Fibroblast of gingiva (primary cell): ENCODE results near the gene ST8SIA3.

Experiments
- DNase-seq: peaks from one replicate; pipeline ENCODE4 v3.0.0-alpha.2; 2011; ENCODE audit warnings: low read depth

ST8SIA3 gene, protein sequence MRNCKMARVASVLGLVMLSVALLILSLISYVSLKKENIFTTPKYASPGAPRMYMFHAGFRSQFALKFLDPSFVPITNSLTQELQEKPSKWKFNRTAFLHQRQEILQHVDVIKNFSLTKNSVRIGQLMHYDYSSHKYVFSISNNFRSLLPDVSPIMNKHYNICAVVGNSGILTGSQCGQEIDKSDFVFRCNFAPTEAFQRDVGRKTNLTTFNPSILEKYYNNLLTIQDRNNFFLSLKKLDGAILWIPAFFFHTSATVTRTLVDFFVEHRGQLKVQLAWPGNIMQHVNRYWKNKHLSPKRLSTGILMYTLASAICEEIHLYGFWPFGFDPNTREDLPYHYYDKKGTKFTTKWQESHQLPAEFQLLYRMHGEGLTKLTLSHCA

DNA sequence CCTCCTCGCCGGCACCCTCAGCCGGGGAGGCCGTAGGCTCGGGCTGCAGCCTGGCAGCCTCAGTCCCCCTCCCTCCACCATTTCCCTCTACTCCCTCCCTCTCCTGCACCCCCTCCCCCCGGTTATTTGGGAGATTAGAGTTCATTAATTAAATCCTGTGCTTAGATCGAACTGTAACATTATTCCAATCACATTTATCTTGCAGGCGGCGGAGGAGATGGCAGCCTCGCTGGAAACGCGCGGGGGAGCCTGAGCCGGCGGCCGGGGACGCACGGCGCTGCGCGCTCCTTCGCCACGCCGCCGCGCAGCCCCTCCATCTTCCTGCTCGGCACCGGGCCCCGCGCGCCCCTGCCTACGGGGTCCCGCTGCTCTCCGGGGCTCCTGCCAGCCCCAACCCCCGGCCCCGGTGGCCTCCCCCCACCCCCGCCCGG, at the start of gene ST8SIA3:
Gene ST8SIA3 (plus strand): TSS at position 287 of the 431 bp plus-strand sequence. CDS start 290 bp downstream, outside the sequence.
- DNase-seq = no peak

DNA sequence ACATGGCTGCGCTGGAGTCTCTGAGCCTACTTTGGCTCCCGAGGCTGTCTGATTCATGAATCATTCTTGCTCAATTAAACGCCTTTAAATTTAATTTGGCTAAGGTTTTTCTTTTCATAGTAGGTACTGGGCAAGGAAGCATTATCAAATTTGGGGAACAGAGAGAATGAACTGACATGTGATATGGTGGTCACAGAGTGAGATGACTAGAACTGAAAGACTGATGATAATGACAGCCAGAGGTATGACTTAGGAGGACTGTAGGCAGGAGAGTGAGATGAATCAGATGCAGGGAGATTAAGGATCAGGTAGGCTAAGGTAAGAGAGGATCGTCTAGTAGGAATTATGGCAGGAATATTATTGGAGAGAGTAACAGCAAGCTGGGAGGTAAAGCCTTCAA, 40.9 kb upstream of the ST8SIA3 start:
- no peak for DNase-seq

DNA sequence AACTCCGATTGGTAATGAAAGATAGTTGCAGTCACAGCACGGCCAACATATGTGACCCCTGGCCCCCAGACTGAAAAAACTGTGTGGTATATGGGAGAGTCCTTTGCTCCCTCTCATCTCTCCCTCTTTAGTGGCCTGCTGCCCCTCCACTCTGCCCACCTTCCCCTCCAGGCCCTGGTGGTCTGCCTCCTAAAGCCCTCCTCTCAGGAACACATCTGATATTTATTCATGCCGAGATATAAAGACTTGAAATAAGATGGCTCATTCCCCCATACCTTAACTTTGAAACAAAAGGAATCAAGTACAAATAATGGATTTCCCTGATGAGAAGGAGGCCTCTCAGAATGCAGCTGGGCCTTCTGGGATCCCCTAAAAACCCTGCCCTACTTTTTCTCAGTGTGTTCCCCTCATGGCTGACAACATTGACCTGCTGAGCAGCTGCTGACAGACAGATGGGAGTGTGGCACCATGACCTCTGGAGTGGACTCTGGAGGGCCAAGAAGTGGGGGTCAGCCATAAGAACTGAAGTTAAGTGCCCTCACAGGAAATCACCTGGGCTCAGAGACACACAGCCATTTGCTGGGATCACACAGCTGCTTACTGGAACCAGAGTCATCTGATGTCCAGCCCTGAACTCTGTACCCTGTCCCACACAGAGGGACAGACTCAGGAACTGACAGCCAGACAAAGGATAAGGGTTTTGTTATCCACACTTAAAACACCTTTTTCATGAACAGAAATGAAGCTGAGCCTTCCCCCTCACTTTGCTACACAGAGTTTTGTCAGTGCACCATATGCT, 39.8 kb upstream of the ST8SIA3 start:
- DNase-seq = no peak

DNA sequence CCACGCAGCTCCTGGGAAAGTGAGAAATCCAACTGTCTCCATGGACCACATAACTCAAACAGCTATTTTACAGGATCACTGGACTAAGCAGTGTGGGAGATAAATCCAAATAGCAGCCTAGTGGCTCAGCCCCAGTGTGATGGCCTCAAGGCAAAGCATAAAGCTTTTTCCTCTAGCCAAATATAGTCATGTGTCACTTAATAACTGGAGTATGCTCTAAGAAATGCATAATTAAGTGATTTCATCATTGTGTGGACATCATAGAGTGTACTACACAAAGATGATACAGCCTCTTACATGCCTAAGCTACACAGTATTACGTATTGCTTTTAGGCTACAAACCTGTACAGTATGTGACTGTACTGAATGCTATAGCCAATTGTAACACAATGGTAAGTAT, 31.8 kb upstream of the ST8SIA3 start:
- no peak for DNase-seq

DNA sequence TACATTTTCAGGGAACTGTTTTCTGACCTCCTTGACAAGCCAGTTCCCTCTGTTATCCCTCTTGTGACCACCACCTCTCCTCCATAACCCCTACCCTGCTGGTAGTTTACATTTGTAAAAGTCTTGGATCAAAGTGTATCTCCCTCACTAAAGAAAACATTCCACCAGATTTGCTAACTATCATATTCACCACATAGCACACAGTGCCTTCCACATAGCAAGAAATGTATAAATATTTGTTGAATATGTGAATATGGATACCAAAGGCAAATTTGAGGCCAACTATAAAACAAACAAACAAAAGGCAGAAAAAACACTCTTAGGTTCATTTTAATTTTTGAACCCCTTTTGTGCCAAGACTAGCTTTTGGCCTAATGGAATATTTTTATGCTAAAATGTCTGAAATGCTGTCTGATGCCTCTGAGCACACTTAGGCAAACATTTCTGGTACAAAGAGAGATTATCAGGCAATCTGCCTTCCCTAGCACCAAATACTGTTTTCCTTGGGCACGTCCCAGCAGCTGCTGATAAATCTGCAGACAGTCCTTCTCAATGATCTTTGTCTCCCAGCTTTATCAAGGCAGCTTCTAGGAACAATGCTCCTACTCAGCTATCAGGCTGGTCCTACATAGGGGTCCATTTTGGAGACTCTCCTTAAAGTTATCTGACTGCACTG, 26.7 kb upstream of the ST8SIA3 start:
- DNase-seq = no peak

DNA sequence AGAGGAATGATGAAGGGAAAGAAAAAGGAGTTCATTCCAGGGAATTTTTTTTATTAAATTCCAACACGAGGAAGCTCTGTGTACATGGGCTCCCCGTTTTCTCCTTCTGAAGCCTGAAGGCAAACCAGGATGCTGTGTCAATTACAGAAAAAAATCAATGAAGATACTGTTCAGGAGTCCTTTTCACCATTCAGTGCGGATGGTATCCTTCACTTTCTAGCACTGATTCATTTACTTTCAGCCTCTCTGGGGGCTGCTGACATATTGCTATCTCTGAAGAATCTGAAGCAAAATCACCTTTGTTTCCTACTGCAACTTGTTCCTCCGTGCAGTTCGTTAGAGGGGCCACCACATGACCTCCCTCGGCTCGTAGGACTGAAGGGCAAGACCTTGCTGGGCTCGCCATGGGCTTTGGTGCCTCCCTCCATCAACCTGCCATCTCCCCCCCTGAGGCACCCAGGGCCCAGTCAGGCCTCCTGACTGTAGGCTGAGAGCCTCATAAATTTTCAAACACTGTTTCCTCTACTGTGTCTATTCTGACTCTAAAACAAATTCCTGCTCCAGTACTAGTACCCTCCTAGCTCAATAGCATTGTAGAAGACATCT, 25.5 kb upstream of the ST8SIA3 start:
- DNase-seq = no peak

DNA sequence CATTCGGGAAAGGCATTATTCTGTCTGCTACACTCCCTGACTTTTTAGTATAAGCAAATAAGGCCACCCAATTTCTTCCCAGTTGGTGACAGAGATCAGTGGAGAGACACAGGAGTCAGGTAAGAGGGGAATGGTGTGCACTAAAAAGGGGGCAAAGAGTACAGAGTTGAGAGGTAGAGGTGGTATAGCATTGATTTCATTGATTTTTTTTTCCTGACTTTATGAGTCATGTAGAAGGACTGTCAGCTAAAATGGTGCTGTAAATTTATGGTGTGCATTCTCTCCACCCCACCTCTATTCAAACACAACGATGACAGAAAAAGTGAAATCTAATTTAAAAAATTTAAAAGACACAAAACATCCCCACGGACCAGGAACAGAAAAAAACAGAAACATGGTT, 23.7 kb upstream of the ST8SIA3 start:
- DNase-seq = no peak

DNA sequence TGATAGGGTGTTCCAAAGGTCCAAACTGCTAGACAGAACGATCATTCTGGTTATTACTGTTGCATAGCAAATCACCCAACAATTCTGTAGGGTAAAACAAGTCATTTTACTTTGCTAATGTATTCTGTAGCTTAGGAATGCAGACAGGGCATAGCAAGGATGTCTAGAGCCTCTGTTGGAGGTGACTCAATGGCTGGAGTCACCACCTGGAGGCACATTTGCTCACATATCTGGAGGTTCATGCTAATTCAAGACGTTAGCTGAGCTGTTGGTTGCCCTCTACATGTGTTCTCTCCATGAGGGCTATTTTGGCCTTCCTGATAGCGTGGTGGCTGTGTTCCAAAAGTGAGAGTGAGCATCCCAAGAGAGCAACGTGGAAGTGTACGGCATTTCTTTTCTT, 22.5 kb upstream of the ST8SIA3 start:
- DNase-seq = no peak

DNA sequence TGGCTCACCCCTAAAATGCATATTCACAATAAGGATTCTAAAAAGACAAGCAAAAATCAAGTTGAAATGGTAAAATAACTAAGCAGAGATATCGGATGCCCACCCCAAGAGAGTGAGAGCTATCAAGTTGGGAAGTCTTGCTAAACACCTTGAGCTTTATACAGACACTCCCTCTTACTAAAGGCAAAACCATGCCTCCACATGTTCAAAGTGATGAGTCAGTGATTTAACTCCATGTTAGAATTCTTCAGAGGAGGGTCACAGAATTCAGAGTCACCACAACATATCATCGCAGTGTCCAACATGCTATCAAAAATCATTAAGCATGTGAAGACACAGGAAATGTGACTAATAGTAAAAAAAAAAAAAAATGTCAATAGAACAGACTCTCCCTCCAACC, 20.6 kb upstream of the ST8SIA3 start:
- no peak for DNase-seq

DNA sequence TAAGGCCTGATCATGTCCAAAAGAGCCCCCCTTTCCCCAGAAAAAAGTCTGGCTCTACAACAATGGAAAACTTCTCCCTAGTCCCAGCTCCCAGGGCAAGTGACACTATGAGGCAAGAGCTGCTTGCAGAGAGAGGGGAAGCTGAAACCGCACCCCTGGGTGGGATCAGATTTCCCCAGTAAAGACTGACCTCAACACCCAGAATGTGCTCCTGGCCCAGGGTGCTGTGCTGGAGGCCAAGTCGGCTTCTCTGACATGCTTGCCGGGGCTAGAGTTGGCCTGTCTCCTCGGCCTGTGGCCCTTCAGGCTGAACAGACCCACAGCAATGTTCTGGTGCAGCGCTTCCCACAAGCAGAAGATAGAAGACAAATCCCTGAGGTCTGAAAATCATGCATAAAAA, 18.4 kb upstream of the ST8SIA3 start:
- DNase-seq = no peak

DNA sequence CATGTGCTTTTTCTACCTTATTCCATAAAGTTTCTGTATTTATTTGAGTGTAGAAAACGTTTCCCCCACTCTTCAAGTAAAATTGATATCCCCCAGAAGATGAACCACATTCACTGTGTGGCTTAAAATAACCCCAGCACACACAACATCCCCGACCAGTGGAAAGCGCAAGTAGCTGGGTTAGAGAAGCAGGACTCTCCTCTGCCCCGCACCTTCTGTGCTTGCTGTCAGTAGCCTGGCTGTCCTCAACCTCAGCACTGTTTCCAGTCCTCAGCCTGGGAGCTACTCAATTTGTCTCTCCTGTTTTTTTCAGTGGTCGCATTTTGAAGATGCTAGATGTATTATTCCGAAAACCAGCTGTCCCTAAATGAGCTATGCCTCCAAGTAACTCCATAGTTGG, 18.0 kb upstream of the ST8SIA3 start:
- no peak for DNase-seq

DNA sequence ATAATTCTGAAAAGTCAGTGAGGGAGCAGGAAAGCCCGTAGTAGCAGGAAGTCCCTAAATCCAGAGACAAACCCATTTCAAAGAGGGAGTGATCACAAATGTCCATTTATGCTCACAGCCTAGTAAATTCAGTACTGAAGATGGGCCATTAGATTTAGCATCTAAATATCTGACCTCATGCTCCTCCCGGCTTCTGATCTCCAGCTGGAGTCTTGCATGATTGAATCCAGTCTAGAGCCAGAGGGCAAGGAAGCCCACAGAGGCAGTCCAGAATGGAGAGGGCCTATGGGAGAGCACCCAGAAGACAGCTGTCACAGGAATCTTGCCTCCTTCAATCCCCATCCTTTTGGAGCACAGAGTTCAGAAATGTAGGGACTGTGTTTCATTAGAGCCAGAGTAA, 16.0 kb upstream of the ST8SIA3 start:
- no peak for DNase-seq

DNA sequence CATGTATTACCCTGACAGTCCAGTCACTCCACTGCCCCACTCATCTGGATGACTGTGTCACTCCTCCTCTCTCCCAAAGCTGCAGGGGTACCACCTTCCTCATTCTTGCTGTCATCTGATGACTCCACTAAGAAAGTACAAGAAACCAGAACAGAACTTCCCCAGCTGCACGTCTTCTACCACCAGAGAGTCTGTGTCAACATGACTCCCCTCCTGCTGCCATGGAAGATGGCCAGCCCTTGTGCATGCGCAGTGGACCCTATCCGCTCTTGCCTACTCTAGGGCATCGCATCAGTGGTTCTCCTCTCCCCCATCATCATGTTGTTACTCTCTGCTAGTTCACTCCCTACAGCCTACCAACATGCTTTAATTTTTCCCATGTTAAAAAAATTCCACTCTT, 14.5 kb upstream of the ST8SIA3 start:
- no peak for DNase-seq

DNA sequence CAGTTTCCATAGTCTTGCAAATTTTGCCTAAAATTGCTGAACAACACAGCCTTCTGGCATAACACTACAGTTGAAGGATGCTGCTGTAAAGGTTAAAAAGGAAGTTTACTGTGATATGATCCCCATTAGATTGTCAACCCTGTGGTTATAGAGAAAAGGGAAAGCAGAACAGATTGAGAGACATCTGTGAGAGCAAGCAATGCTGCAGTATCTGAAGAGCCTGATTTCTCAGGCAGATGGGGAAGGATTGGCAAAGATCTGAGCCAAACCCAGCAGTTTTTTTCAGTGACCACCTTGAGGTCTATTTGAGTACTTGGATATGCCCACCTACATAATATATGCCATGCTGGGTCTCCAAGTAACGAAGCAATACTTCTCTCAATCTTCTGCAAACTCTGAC, 8.5 kb upstream of the ST8SIA3 start:
- DNase-seq = no peak

DNA sequence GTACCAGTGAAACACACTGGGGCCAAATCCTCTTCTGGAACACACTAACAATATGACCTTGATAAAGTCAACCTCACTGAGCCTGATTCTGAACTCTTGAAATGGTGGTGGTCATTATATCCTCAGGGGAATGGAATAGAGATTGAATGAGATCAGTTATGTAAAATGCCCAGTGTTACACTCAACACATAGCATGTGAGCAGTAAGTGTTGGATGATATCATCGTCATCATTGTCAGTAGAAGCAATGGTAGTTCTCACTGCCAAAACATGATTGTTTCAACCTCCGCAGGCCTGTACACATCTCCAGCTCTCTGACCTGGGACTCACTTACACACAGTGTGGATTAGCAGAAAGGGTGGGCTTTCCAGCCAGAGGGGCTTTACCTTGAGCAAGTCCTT, 5.5 kb upstream of the ST8SIA3 start:
- no peak for DNase-seq

DNA sequence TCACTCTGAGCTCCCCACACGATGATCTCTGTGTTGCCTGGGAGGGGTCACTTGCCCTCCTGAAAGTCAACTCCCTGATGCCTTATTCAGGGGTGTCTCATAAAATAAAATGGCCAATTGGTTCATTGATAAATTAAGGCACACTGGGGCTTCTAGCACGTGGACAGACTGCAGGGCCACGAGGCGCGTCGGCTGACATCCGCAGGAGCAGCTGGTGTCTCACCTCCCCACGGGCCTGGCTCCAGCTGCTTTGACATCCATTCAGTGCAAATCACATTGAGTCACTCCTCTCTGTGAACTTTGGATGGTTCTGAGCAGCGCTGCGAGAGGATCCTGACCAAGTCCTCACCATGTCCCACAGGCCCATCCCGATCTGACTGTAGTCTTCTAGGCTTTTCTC, 4.6 kb upstream of the ST8SIA3 start:
- no peak for DNase-seq

DNA sequence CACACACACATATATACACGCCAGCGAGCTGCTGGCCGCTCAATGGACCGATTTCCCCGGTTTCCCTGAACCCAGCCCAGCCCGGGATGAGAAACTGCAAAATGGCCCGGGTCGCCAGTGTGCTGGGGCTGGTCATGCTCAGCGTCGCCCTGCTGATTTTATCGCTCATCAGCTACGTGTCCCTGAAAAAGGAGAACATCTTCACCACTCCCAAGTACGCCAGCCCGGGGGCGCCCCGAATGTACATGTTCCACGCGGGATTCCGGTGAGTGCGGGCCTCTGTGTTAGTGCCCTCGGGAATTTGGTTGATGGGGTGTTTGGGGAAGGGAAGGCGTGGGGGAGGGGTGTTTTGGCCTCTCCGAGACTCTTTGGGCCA, 392 bp downstream of the ST8SIA3 start:
- no peak for DNase-seq

DNA sequence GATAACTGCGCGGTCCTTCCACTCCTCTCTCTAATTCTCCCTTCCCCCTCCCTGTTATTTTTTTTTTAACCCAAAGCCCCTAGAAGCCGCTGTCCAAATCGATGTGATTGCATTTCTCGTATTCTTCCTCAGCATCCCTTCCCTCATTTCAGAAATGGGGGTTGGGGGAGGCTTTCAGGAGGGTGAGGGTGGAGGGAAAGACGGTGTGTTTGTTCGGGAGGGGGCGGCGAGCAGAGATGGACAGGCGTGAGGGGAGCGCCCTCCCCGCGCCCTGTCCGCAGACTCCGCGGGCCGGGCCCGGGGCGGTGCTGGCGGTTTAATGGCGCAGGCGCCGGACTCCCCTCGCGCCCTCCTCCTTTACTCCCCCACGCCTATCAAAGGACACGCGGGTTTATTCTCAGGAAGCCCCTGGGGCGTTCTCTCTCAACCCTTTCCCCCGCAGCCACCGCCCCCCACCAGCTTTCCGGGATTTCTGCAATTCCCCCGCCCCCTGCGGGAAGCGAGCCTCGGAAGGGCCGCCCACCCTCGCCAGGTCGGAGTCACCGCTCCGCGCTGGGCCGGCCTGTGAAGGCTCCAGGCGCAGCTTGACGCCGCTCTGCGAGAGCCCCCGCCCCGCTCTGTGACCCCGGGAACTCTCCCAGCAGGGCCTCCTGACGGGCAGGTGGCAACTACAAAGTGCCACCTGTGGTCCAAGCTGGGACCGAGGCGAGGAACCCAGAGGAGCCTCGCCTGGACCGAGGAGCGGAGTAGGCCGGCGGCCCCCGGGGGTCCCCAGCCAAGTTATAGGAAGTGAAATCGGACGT, 981 bp downstream of the ST8SIA3 start:
- DNase-seq = no peak

DNA sequence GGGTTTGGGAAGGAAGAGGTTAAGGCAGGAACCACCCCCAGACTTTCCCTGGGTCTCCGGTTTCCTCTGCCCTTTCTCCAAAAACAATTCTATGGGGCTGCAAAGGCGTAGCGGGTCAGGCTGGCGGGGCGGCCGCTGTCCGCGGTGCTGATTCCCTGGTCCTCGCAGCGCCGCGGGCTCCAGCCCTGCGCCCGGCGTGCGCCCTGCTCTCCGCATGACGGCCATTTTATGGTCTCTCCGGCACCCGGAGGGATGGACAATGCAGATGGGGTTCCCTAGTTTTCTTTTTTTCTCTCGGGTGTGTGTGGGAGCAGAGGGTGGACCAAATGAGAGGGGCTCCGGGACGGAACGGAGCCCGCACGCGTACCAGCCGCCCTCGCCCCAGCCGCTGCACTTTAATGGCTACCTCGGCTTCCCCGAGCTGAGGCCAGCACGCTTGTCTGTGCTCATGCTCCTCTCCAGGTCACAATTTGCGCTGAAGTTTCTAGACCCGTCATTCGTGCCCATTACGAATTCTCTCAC, 1.6 kb downstream of the ST8SIA3 start:
- DNase-seq = peak; percentile 12

DNA sequence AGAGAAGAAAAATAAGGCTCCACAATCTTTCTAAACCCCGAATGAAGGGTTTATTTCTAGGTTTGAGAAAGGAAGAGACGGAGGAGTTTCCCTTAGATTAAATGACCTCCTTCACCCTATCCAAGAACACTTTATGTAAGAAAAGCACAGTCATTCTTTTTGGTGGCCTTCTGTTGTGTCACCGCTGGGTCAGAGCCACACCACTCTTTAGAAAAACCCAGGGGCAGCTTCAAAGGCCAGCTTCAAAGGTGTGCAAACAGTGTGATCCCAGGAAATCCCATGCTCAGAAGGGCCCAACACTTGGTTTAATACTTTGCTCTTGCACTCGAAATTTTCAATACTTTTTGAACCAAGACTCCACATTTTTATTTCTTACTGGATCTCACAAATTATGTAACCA, 7.1 kb downstream of the ST8SIA3 start:
- no peak for DNase-seq

DNA sequence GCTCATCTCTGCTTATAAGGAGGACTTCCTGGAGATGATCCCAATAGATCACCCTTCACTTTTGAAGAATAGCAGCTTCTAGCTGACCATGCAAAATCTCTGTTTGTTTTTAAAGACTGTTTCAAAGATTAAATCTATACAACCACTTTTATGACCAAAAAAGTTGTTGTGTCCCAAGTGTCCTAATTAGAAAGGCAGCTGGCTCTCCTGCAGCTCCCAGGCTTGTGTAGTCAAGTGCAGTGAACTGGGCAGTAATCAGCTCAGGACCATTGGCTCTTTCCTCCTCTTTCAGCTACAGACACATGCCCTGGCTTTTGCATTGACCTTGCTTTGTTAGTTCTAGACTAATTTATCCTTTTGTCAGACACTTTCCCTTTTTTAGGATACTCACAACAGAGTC, 10.4 kb downstream of the ST8SIA3 start:
- no peak for DNase-seq
